ENCODE data around the gene TMEM109. TPM values are rescaled to one million over a fixed set of nuclear protein-coding genes. Genes with fewer than 3 reads are reported as not detected.

The TMEM109 gene
- total RNA-seq, 2 experiments from 2014 or later: 27.8 to 32.9 TPM

DNA sequence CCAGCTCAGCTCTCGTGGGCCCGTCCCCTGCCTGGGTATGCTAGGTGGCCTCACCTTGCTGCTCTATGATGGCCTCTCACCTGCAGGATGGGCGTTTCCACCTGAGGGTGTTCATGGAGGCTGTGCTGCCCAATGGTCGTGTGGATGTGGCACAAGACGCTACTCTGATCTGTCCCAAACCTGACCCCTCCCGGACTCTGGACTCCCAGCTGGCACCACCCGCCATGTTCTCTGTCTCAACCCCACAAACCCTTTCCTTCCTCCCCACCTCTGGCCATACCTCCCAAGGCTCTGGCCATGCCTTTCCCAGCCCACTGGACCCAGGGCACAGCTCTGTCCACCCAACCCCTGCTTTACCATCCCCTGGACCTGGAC is 44.5 kb upstream of the TMEM109 start:
- TF ChIP-seq, protein P1, sequence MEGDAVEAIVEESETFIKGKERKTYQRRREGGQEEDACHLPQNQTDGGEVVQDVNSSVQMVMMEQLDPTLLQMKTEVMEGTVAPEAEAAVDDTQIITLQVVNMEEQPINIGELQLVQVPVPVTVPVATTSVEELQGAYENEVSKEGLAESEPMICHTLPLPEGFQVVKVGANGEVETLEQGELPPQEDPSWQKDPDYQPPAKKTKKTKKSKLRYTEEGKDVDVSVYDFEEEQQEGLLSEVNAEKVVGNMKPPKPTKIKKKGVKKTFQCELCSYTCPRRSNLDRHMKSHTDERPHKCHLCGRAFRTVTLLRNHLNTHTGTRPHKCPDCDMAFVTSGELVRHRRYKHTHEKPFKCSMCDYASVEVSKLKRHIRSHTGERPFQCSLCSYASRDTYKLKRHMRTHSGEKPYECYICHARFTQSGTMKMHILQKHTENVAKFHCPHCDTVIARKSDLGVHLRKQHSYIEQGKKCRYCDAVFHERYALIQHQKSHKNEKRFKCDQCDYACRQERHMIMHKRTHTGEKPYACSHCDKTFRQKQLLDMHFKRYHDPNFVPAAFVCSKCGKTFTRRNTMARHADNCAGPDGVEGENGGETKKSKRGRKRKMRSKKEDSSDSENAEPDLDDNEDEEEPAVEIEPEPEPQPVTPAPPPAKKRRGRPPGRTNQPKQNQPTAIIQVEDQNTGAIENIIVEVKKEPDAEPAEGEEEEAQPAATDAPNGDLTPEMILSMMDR (IDR thresholded peaks at IDR 0.05): no peak
- H3K4me1 Mint-ChIP-seq (ENCODE audit: low read depth): peaks cover 7% of the 10 kb centered on the region
- Histone ChIP-seq H3K4me1 (ENCODE audit: insufficient read depth, low read length) (peaks cover 20% of the 10 kb centered on the region), H3K4me3 (ENCODE audit: low read length) (no peak overlapping the region), H3K9me3 (ENCODE audit: control insufficient read depth in 1 of 2, insufficient read depth in 1 of 2, low read length in 2 of 2) (no peaks in the 10 kb centered on the region), H3K27ac (ENCODE audit: low read depth in 1 of 2, low read length in 2 of 2) (no peak overlapping the region), H3K36me3 (ENCODE audit: insufficient read depth, low read length) (no peaks in the 10 kb centered on the region), H3K27me3 (ENCODE audit: control insufficient read depth in 1 of 2, insufficient read depth in 2 of 2, low read length in 2 of 2) (no peaks in the 10 kb centered on the region)
- no peaks in the 10 kb centered on the region for H3K27me3 Mint-ChIP-seq
- ATAC-seq (ENCODE audit: poor library complexity) (no peak), DNase-seq (no peak)
- POLR2A ChIA-PET: no interaction called here
- no peaks in the 10 kb centered on the region for H3K36me3 Mint-ChIP-seq (ENCODE audit: low read depth)
- CTCF ChIA-PET: no interaction called here
- no peak overlapping the region for H3K27ac Mint-ChIP-seq
- H3K4me3 Mint-ChIP-seq: no peak overlapping the region
- intact Hi-C loops (cut with DNase I, micrococcal nuclease): no loop called here
- H3K9me3 Mint-ChIP-seq: no peaks in the 10 kb centered on the region

DNA sequence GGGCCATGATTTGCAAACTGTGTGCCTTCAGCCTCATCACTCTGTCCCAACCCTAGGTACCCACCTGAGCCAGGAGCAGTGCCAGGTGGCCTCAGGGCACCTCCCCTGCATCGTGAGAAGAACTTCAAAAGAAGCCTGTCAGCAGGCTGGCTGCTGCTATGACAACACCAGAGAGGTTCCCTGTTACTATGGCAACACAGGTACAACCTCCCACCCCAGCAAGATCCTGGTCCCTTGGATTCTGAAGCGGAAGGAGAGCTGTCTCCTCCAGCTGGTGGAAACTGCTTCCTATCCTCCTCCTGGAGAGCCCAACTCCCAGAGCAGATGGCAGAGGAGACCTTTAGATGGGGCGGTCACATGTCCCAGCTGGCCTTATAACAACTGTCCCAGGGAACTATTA is 43.7 kb upstream of the TMEM109 start:
- Histone ChIP-seq H3K36me3 (ENCODE audit: insufficient read depth, low read length) (no peaks in the 10 kb centered on the region), H3K27ac (ENCODE audit: low read depth in 1 of 2, low read length in 2 of 2) (no peak overlapping the region), H3K9me3 (ENCODE audit: control insufficient read depth in 1 of 2, insufficient read depth in 1 of 2, low read length in 2 of 2) (no peaks in the 10 kb centered on the region), H3K4me1 (ENCODE audit: insufficient read depth, low read length) (peaks cover 20% of the 10 kb centered on the region), H3K4me3 (ENCODE audit: low read length) (no peak overlapping the region), H3K27me3 (ENCODE audit: control insufficient read depth in 1 of 2, insufficient read depth in 2 of 2, low read length in 2 of 2) (no peaks in the 10 kb centered on the region)
- Mint-ChIP-seq H3K36me3 (ENCODE audit: low read depth) (no peaks in the 10 kb centered on the region), H3K4me3 (no peak overlapping the region), H3K27ac (no peak overlapping the region), H3K4me1 (ENCODE audit: low read depth) (peaks cover 7% of the 10 kb centered on the region), H3K27me3 (no peaks in the 10 kb centered on the region), H3K9me3 (no peaks in the 10 kb centered on the region)
- peak in 1 of 14 experiments; percentile 36 for DNase-seq
- ChIA-PET POLR2A (no interaction called here), CTCF (no interaction called here)
- intact Hi-C loops (cut with DNase I, micrococcal nuclease): no loop called here
- TF ChIP-seq, protein P1 (IDR thresholded peaks at IDR 0.05): no peak
- no peak for ATAC-seq (ENCODE audit: poor library complexity)

DNA sequence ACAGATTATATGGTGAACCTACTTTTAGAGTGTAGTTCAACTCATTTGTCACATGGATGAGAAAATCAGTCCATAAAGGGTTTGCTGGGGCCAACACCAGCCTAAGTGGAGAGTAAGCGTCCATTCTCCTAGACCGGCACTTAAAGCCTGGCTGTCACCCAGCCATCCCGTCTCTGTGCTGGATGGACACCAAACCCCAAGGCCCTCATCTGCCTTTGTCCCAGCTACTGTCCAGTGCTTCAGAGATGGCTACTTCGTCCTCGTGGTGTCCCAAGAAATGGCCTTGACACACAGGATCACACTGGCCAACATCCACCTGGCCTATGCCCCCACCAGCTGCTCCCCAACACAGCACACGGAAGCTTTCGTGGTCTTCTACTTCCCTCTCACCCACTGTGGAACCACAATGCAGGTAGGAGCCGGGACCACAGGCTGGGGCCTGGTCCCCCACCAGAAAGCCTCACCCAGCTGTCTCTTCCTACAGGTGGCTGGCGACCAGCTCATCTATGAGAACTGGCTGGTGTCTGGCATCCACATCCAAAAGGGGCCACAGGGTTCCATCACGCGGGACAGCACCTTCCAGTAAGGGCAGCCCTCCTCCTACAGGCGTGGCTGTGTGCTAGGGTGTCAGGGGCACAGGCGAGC is 43.1 kb upstream of the TMEM109 start:
- Histone ChIP-seq H3K36me3 (ENCODE audit: insufficient read depth, low read length) (no peaks in the 10 kb centered on the region), H3K27me3 (ENCODE audit: control insufficient read depth in 1 of 2, insufficient read depth in 2 of 2, low read length in 2 of 2) (no peaks in the 10 kb centered on the region), H3K4me3 (ENCODE audit: low read length) (no peak overlapping the region), H3K27ac (ENCODE audit: low read depth in 1 of 2, low read length in 2 of 2) (no peak overlapping the region), H3K4me1 (ENCODE audit: insufficient read depth, low read length) (peaks cover 20% of the 10 kb centered on the region), H3K9me3 (ENCODE audit: control insufficient read depth in 1 of 2, insufficient read depth in 1 of 2, low read length in 2 of 2) (no peaks in the 10 kb centered on the region)
- Mint-ChIP-seq H3K27me3 (no peaks in the 10 kb centered on the region), H3K27ac (no peak overlapping the region), H3K4me1 (ENCODE audit: low read depth) (peaks cover 7% of the 10 kb centered on the region), H3K36me3 (ENCODE audit: low read depth) (no peaks in the 10 kb centered on the region), H3K9me3 (no peaks in the 10 kb centered on the region), H3K4me3 (no peak overlapping the region)
- DNase-seq (no peak), ATAC-seq (ENCODE audit: poor library complexity) (no peak)
- TF ChIP-seq, protein P1 (IDR thresholded peaks at IDR 0.05): no peak
- ChIA-PET CTCF (no interaction called here), POLR2A (interaction anchor here (0.7 to 2.5 kb wide), 4 partner anchors 17 to 45 kb away, joined by 3 to 6 read pairs (median 3); partner anchors contain the start of gene TMEM109)
- intact Hi-C loops (cut with DNase I, micrococcal nuclease): no loop called here

All from CD4-positive, alpha-beta T cell (primary cell).